HG03039 (cell line): Measurements from ENCODE around the gene C9.
"Not testable (repeated sequence)": the region's sequence is repeated elsewhere in the genome, so short reads cannot be mapped to it uniquely, and the experiment has no call there.

Source experiments
- ATAC-seq: cut with Tn5 transposase; IDR thresholded peaks from one replicate; pipeline ENCODE4 v1.9.1; 2021; ENCODE audit warnings: mild to moderate bottlenecking, moderate library complexity; ENCODE audit not compliant: unreplicated experiment

Gene C9

GRCh38 chr5:39364367-39364766 lies at the start of gene C9:
Gene C9, minus strand, starts transcription at chr5:39364495. Its CDS starts 31 bp downstream, at chr5:39364464.
- no peak for ATAC-seq

DNA sequence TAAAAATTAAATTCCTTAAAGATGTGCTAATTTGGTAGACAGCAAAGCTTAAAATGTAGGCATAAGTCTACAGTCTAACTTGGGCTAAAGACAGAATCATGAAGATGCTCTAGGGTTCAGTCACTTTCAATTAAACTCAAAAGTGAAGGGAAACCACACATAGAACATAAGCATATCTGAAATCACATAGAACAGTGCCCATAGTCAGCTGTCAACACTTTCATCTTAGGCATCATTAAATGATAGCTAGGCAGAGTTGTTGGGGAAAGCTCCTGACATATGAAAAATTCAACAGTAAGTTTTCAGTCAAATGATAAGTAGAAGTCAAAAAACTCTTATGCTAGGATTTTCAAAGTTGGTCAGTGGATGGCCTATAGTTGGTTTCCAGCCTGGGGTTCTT lies 49.5 kb upstream of the C9 start:
- ATAC-seq = no peak

DNA sequence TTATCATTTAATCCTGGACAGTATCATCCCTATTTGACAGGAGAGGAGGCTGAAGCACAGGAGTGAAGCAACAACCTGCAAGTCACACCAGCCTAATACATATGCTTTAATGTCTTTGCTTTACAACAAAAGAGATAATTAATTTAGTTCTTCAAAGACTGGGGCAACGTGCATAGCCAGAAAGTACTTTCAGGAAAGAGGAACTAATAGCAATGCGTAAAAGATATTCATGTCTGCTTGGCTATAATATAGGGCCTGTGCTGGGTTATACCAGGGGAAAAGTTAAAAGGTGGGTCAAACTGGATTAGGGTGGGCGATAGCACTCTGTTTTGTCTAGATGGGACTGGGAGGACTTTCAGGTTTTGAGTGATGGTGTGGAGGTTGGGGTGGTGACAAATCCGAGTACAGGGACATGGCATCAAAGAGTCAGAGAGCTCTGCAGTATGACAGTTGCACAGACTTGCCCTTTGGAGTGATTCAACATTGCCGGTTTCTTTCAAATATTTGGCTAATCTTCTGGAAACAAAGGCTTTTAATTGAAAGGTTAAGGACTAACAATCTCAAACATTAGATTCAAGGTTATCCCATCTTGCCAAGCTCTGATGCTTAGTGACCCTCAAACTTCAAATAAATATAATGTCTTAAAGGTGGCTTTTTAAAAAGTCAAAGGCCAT lies 48.6 kb upstream of the C9 start:
- ATAC-seq = no peak

- no peak for ATAC-seq
Measured at GRCh38 chr5:39411985-39412384, 47.7 kb upstream of the C9 start.

- ATAC-seq = no peak
Measured at GRCh38 chr5:39411061-39411460, 46.8 kb upstream of the C9 start.

- ATAC-seq = no peak
Measured at GRCh38 chr5:39409033-39409432, 44.7 kb upstream of the C9 start.

DNA sequence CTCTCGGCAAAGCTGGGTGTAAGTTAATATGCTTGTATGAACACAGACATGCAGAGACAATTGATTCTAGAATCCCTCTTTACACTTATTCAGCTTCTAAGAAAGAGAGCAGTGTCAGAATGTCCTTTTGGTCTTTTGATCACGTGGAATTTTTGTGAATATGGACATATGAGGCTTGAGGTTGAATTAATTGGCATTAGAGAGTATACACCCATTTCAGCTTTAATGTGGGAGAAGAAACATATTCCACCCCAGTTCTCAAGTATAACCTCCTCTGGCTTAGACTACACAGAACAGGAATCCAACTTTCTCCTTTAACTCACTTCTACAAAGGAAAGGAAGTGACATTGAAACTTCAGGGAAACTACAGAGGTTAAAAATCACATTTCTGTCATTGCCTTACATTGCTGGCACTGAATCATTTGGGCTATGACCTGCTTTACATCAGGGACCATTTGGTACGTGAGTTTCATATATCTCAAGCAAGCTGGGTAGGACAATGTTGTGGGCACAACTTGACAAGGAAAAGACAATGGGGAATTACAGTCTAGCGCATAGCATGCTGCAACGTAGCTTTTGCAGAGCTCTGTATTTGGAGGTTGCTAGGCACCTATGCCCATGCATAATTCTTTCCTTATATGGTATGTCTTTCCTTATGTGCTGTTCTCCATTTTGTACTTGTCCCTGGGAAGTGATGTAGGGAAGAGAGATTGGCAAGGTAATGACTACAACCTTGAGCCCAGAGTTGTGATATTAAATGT lies 41.0 kb upstream of the C9 start:
- no peak for ATAC-seq

DNA sequence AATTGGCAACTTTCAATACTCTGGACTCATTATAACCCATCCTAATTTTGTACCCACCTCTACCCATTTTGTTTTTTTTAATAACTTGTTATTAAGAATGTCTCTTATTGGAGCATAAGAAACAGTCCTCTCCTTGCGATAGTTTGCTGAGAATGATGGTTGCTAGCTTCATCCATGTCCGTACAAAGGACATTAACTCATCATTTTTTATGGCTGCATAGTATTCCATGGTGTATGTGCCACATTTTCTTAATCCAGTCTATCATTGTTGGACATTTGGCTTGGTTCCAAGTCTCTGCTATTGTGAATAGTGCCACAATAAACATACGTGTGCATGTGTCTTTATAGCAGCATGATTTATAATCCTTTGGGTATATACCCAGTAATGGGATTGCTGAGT lies 39.5 kb upstream of the C9 start:
- ATAC-seq = not testable (repeated sequence)

GRCh38 chr5:39402140-39402539 lies 37.8 kb upstream of the C9 start:
- not testable (repeated sequence) for ATAC-seq

DNA sequence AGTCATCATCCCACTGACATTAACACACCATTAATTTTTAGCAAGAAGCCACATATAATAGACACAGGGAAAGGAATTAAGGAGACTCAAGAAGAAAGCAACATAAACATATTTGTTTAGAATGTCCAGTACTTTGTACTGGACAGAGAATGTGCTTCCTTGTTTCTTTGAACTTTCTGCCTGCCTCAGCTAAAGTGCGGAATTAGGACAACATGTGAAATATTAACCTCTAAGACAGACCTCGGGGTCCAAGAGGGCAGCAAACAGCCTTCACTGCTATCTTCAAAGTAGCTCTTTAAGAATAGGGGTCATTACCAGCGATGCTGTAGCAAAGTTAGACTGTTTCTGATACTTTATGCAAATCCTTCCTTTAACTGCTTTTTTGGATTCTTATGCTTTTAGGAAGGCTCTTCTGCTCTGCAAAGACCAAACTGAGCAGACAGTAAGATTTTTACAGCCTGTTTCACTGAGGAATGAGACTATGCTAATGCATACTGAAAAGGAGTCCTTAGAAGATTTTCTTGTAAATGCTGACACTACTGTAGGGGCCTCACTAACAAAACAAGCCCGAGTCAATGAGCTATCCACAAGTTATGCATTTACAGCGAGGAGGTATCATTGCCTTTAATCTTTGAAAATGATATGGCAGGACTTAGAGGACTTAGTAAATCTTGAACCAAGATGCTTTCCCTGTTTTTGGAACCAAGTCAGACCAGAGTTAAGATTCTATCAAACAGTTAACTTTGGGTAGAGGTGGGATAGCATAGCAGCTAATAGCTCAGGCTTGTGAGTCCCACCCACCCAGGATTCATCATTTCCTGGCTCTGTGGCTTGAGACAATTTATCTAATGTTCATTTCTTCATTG lies 36.7 kb upstream of the C9 start:
- no peak for ATAC-seq

GRCh38 chr5:39399135-39400036 lies 35.1 kb upstream of the C9 start:
- ATAC-seq = no peak

DNA sequence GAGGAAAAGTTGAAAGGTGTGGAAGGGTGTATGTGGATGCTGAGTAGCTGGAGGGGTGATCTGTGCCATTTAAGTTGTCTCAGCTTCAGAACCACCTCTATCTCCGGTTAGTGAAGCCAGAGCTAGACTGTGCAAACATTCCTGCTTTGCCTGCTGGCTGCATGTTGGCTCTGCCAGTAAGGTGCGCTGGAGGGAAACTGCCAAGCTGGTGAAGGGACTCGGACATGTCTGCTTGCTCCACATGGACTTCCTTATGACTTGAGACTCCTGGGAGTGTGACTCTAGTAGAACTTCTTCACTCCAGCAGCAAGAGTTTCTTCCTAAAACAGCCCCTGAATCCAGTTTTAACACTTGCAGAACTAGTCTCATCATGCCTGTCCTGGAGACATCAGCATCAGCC lies 32.5 kb upstream of the C9 start:
- ATAC-seq = no peak

DNA sequence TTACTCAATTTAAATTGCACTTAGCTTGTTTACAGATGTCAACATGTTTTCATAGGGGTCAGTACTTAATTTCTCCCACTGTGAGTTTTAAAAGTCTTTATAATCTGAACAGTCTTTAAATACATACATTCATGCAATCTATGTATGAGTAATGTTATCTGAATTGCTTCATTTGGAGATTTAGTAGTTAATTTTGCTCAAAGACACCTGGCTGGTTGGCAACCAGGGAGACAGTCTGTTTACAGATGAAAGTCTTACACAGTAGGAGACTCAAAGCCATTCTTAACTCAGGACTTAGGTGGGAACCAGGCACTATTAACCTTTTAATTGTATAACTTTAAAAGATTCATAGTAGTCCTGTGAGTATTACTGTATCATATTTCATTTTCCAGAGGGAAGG lies 31.2 kb upstream of the C9 start:
- ATAC-seq = no peak

DNA sequence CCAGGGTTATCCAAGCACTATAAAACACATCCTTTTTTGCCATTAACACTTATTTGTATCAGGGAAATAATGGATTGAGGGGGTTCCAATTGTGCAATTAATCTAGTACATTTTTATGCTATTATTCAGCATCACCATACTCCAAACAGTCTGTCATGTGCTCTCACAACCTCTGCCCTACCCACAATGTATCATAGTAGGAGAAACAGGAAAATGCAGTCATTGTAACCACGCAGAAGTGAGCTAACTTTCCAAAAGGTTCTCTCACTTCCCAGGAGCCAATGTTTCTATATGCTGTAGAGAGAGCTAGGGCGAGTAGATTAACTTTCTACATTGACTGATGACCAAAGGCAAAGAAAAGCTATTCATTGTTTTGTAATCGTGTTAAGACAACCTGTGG lies 30.7 kb upstream of the C9 start:
- ATAC-seq = no peak

GRCh38 chr5:39390945-39391344 lies 26.6 kb upstream of the C9 start:
- ATAC-seq = no peak

- no peak for ATAC-seq
Measured at GRCh38 chr5:39387293-39387692, 23.0 kb upstream of the C9 start.

DNA sequence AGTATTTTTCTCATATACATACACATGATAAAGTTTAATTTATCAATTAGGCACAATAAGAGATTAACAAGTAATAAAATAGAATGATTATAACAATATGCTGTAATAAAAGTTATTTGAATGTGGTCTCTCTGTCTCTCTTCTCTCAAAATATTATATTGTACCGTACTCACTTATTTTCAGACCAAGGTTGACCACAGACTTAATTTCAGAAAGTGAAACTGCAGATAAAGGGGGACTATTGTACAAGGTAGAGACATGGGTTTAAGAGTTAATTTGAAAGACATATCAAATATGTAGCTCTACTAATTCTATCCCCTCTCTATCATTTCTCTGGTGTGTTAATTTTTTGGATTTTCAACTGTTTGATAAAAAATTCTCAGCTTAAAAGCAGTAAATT lies 20.0 kb upstream of the C9 start:
- no peak for ATAC-seq

- no peak for ATAC-seq
Measured at GRCh38 chr5:39381376-39381775, 17.1 kb upstream of the C9 start.

DNA sequence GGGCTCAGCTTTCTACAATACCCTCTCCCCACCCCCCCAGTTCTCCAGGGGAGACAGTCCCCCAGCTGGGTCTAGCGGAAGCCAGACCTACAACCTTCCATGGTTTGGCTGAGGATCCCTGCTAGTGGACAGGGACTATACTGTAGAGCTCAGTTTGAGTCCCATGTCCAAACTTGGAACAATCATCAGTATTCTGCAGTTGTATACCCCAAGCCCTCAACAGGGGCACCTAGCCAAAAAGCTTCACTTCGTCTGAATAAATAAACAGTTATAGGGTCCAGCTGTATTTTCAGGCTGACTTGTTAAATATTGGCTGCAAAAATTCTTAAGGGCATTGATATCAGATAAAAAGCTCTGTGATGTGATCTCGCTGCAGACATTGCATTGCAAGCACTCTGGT lies 15.4 kb upstream of the C9 start:
- no peak for ATAC-seq

- ATAC-seq = no peak
Measured at GRCh38 chr5:39377613-39378012, 13.3 kb upstream of the C9 start.

- ATAC-seq = peak; percentile 81
Measured at GRCh38 chr5:39376293-39376714, 12.0 kb upstream of the C9 start.
